Hematopoietic multipotent progenitor cell treated with erythropoietin and hydrocortisone succinate and interleukin-3 and kit ligand, for 17 days (in vitro differentiated cells): ENCODE data around the gene APOBEC3C.
"Not testable (repeated sequence)": the region's sequence is repeated elsewhere in the genome, so short reads cannot be mapped to it uniquely, and the experiment has no call there.

ENCODE experiments used
- DNase-seq: peaks from one replicate; pipeline ENCODE4 v3.0.0-alpha.2; 2015; ENCODE audit warnings: low spot score

The APOBEC3C gene

GRCh38 chr22:39061290-39061689 is 47.2 kb downstream of the APOBEC3C start:
- DNase-seq = not testable (repeated sequence)

GRCh38 chr22:39061951-39062350 is 47.9 kb downstream of the APOBEC3C start:
- DNase-seq = not testable (repeated sequence)

- DNase-seq = not testable (repeated sequence)
Measured at GRCh38 chr22:39063904-39064303, 49.8 kb downstream of the APOBEC3C start.

- DNase-seq = not testable (repeated sequence)
Measured at GRCh38 chr22:39066442-39067276, 52.6 kb downstream of the APOBEC3C start.

- no peak for DNase-seq
Measured at GRCh38 chr22:39068033-39068785, 54.2 kb downstream of the APOBEC3C start.
